AG10803 (cell line): ENCODE results near the gene OR1D5.

ENCODE experiments used
- DNase-seq: peaks from one replicate; pipeline ENCODE4 v3.0.0; 2010; ENCODE audit warnings: low read depth
- H3K4me3 ChIP-seq: 2 replicates; pipeline ENCODE4 v1.5.1; 2011; ENCODE audit warnings: mild to moderate bottlenecking, low read length, control low read depth
- CTCF ChIP-seq: conservative IDR thresholded peaks from 2 replicates; pipeline ENCODE4 v1.5.1; 2011; ENCODE audit warnings: mild to moderate bottlenecking, low read length, control low read depth, inconsistent platforms

The OR1D5 gene

GRCh38 chr17:3029213-3029913, 34.0 kb downstream of the OR1D5 start:
- no peak overlapping the region for H3K4me3 ChIP-seq
- TF ChIP-seq CTCF: no peak
- DNase-seq: no peak

- DNase-seq: no peak
- no peak for TF ChIP-seq CTCF
- H3K4me3 ChIP-seq: no peak overlapping the region
Observed at GRCh38 chr17:3027786-3028532, 35.4 kb downstream of the OR1D5 start.

- H3K4me3 ChIP-seq: no peak overlapping the region
- no peak for DNase-seq
- TF ChIP-seq CTCF: no peak
Observed at GRCh38 chr17:3026856-3027751, 36.3 kb downstream of the OR1D5 start.

- TF ChIP-seq CTCF: no peak
- DNase-seq: no peak
- H3K4me3 ChIP-seq: no peak overlapping the region
Observed at GRCh38 chr17:3026125-3026855, 37.1 kb downstream of the OR1D5 start.

- no peak overlapping the region for H3K4me3 ChIP-seq
- no peak for TF ChIP-seq CTCF
- no peak for DNase-seq
Observed at GRCh38 chr17:3025421-3026124, 37.8 kb downstream of the OR1D5 start.

GRCh38 chr17:3024346-3024745, 39.1 kb downstream of the OR1D5 start:
- H3K4me3 ChIP-seq: no peak overlapping the region
- no peak for DNase-seq
- no peak for TF ChIP-seq CTCF
